Keratinocyte (primary cell): ENCODE measurements around the gene PREB. TPM values are rescaled to one million over a fixed set of nuclear protein-coding genes. Genes with fewer than 3 reads are reported as not detected.
"Not testable (repeated sequence)": the region's sequence is repeated elsewhere in the genome, so short reads cannot be mapped to it uniquely, and the experiment has no call there.

Experiments
- DNase-seq: peaks from one replicate; pipeline ENCODE4 v3.0.0-alpha.2; 2011; ENCODE audit warnings: low read depth, missing footprints, low spot score
- FAIRE-seq: peaks from 2 replicates; lab custom pipeline; 2011; peaks lifted over from hg19 to GRCh38; lab: Jason Lieb, UNC
- H2AFZ ChIP-seq: 2 replicates; pipeline ENCODE4 v1.6.0; 2012; ENCODE audit warnings: low read length, control low read depth, inconsistent platforms; ENCODE audit not compliant: control insufficient read depth
- H3K27ac ChIP-seq: 2 replicates; pipeline ENCODE4 v1.5.1; 2011; ENCODE audit warnings: low read length; ENCODE audit not compliant: control insufficient read depth, insufficient read depth
- H3K27me3 ChIP-seq: 3 replicates; pipeline ENCODE4 v1.6.0; 2011; ENCODE audit warnings: low read length; ENCODE audit not compliant: control insufficient read depth, insufficient read depth; ENCODE audit errors: extremely low read depth
- H3K36me3 ChIP-seq, 2 experiments: 2 replicates in 1 of 2; 3 replicates in 1 of 2; pipeline ENCODE4 v1.5.1; 2011; ENCODE audit warnings: low read length in 2 of 2, mild to moderate bottlenecking in 1 of 2; ENCODE audit not compliant: control insufficient read depth in 2 of 2, insufficient read depth in 2 of 2; ENCODE audit errors: extremely low read depth in 1 of 2
- H3K4me1 ChIP-seq: 3 replicates; pipeline ENCODE4 v1.5.1; 2011; ENCODE audit warnings: low read length; ENCODE audit not compliant: control insufficient read depth, insufficient read depth; ENCODE audit errors: extremely low read depth
- H3K4me2 ChIP-seq: 3 replicates; pipeline ENCODE4 v1.6.0; 2011; ENCODE audit warnings: low read depth, low read length; ENCODE audit not compliant: control insufficient read depth, insufficient read depth; ENCODE audit errors: extremely low read depth
- H3K4me3 ChIP-seq, 3 experiments: fragments of 200-600 bp in 1 of 3; sonication (generic) in 1 of 3; 2 replicates in 2 of 3; 3 replicates in 1 of 3; pipeline ENCODE4 v1.5.1; 2011 to 2016; ENCODE audit warnings: low read length in 3 of 3, mild to moderate bottlenecking in 3 of 3, control low read depth in 2 of 3, inconsistent platforms in 1 of 3, low read depth in 1 of 3, mixed read lengths in 1 of 3, mixed run types in 1 of 3, moderate library complexity in 1 of 3; ENCODE audit not compliant: control insufficient read depth in 2 of 3, insufficient read depth in 2 of 3; ENCODE audit errors: extremely low read depth in 1 of 3
- H3K79me2 ChIP-seq: 2 replicates; pipeline ENCODE4 v1.6.0; 2012; ENCODE audit warnings: low read length; ENCODE audit not compliant: control insufficient read depth, insufficient read depth
- H3K9ac ChIP-seq: 3 replicates; pipeline ENCODE4 v1.6.0; 2011; ENCODE audit warnings: low read length; ENCODE audit not compliant: control insufficient read depth, insufficient read depth; ENCODE audit errors: extremely low read depth
- H3K9me1 ChIP-seq: 3 replicates; pipeline ENCODE4 v1.6.0; 2011; ENCODE audit warnings: low read length; ENCODE audit not compliant: control insufficient read depth, insufficient read depth; ENCODE audit errors: extremely low read depth
- H3K9me3 ChIP-seq: 2 replicates; pipeline ENCODE4 v1.5.1; 2012; ENCODE audit warnings: low read depth, low read length; ENCODE audit not compliant: control insufficient read depth
- H4K20me1 ChIP-seq: 3 replicates; pipeline ENCODE4 v1.6.0; 2011; ENCODE audit warnings: low read length; ENCODE audit not compliant: control insufficient read depth, insufficient read depth; ENCODE audit errors: extremely low read depth
- EZH2 ChIP-seq: IDR thresholded peaks from one replicate; pipeline ENCODE4 v1.6.1; 2012; ENCODE audit warnings: inconsistent platforms, mild to moderate bottlenecking, low read length, moderate library complexity
- dilution Hi-C: fragments of 300-500 bp; cut with MboI; formaldehyde crosslinking; loops from one replicate; pipeline ENCODE4 v1.7.0; 2020; ENCODE audit warnings: low sequenced_read_pairs; ENCODE audit not compliant: extremely low pct_ligation_motif_present
- polyA plus RNA-seq, 5 experiments: library from polyadenylated mRNA; depleted of rRNA in 3 of 5; stranded (reverse) in 3 of 5; stranded (forward) in 1 of 5; unstranded in 1 of 5; fragments of >200 nt; gene quantifications; 1 replicate in 1 of 5; 2 replicates in 3 of 5; 3 replicates in 1 of 5; pipeline versions ENCODE4 v1.2.1 to v1.2.3, GENCODE V29; 2011 to 2012; ENCODE audit warnings: missing spikeins in 2 of 5, low read depth in 1 of 5, low replicate concordance in 1 of 5
- TF ChIP-seq, protein P1 (sequence below), 3 experiments: IDR thresholded peaks in 1 of 3; conservative IDR thresholded peaks in 1 of 3; optimal IDR thresholded peaks in 1 of 3; 2 replicates in 2 of 3; 3 replicates in 1 of 3; pipeline versions ENCODE3 to v1.5.1; 2011; ENCODE audit warnings: low read length in 3 of 3, mild to moderate bottlenecking in 3 of 3, moderate library complexity in 2 of 3, control low read depth in 1 of 3, inconsistent platforms in 1 of 3; ENCODE audit not compliant: insufficient read depth in 2 of 3; ENCODE audit errors: extremely low read depth in 1 of 3

The PREB gene
- polyA plus RNA-seq, 1 donor (not counting 4 experiments of a cell fraction or from before 2014, with no cell fraction given): 48.7 TPM

DNA sequence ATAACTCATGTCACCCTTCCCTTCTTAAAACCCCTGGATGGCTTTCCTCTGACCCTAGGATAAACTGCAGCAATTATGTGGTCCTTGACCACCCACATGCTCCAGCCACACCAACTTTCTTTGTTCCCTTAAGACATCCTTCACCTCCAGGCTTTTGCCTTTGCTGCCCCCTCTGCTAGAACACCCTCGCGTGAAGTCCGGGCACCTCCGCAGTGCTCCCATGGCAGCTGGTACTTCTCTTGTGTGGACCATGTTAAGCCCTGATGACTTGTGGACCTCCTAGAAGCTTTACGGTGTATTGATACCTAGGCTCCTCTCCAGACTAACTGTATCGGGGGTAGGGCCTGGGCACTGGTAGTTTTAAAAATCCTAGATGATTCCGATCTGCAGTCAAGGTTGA, 11.6 kb downstream of the PREB start:
- FAIRE-seq (no peak), DNase-seq (no peak)
- Histone ChIP-seq H3K4me2 (no peak overlapping the region), H3K79me2 (no peaks in the 10 kb centered on the region), H3K27me3 (peaks cover 56% of the 10 kb centered on the region), H3K9me1 (no peaks in the 10 kb centered on the region), H3K36me3 (no peaks in the 10 kb centered on the region), H3K9me3 (no peaks in the 10 kb centered on the region), H2AFZ (no peak overlapping the region), H4K20me1 (no peaks in the 10 kb centered on the region), H3K4me1 (peaks cover 3% of the 10 kb centered on the region), H3K9ac (no peak overlapping the region), H3K27ac (no peak overlapping the region), H3K4me3 (no peak overlapping the region)
- dilution Hi-C loops: no loop called here
- TF ChIP-seq, protein P1, sequence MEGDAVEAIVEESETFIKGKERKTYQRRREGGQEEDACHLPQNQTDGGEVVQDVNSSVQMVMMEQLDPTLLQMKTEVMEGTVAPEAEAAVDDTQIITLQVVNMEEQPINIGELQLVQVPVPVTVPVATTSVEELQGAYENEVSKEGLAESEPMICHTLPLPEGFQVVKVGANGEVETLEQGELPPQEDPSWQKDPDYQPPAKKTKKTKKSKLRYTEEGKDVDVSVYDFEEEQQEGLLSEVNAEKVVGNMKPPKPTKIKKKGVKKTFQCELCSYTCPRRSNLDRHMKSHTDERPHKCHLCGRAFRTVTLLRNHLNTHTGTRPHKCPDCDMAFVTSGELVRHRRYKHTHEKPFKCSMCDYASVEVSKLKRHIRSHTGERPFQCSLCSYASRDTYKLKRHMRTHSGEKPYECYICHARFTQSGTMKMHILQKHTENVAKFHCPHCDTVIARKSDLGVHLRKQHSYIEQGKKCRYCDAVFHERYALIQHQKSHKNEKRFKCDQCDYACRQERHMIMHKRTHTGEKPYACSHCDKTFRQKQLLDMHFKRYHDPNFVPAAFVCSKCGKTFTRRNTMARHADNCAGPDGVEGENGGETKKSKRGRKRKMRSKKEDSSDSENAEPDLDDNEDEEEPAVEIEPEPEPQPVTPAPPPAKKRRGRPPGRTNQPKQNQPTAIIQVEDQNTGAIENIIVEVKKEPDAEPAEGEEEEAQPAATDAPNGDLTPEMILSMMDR (optimal IDR thresholded peaks at IDR 0.05 in 1 of 3, IDR thresholded peaks at IDR 0.05 in 1 of 3, conservative IDR thresholded peaks at IDR 0.05 in 1 of 3; ENCODE audit: extremely low read depth in 1 of 3, insufficient read depth in 2 of 3, low read length in 3 of 3): no peak
- no peak for TF ChIP-seq EZH2

DNA sequence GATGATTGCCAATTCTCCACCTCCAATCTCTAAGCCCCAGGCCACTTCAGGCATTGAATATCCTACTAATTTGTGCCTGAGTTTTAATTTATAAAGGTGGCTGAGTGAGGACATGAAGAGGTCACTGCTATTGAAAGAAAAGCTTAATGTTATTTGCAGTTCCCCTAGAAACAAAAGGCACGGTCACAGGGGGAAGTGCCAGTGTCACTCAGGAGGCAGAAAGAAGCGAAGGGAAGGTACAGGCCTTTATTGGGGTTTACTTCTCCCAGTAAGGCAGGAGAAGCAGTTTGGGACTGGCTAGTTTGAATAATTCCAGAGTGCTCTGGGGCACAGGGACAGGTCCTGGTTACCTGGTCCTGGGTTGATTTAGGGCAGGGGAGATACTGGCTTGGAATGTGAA, 12.5 kb downstream of the PREB start:
- Histone ChIP-seq H3K4me2 (no peak overlapping the region), H3K36me3 (no peaks in the 10 kb centered on the region), H3K9me3 (no peaks in the 10 kb centered on the region), H3K27ac (no peak overlapping the region), H3K4me3 (no peak overlapping the region), H2AFZ (no peak overlapping the region), H3K4me1 (peaks cover 3% of the 10 kb centered on the region), H3K27me3 (peaks cover 63% of the 10 kb centered on the region), H3K79me2 (no peaks in the 10 kb centered on the region), H4K20me1 (no peaks in the 10 kb centered on the region), H3K9ac (no peak overlapping the region), H3K9me1 (no peaks in the 10 kb centered on the region)
- TF ChIP-seq, protein P1 (optimal IDR thresholded peaks at IDR 0.05 in 1 of 3, IDR thresholded peaks at IDR 0.05 in 1 of 3, conservative IDR thresholded peaks at IDR 0.05 in 1 of 3; ENCODE audit: extremely low read depth in 1 of 3, insufficient read depth in 2 of 3, low read length in 3 of 3): no peak
- TF ChIP-seq EZH2: no peak
- DNase-seq (no peak), FAIRE-seq (no peak)
- dilution Hi-C loops: no loop called here

DNA sequence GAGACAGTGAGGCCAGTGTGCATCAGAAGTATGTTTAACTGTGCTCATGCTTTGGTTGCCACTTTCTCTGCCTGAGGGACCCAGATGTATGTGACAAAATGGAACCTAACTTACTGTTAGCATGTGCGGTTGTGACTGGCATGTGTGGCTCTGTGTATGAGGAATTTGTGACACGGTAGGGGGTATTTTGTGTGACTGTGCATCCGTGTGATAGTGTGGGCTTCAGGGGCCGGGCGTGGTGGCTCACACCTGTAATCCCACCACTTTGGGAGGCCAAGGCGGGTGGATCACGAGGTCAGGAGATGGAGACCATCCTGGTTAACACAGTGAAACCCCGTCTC, 15.1 kb downstream of the PREB start:
- H2AFZ ChIP-seq, dilution Hi-C loops, H3K9ac ChIP-seq, FAIRE-seq, H4K20me1 ChIP-seq, H3K4me1 ChIP-seq, H3K79me2 ChIP-seq, H3K27ac ChIP-seq, H3K36me3 ChIP-seq, DNase-seq, H3K9me3 ChIP-seq, H3K9me1 ChIP-seq: not testable (repeated sequence)
- H3K27me3 ChIP-seq: peaks cover 63% of the 10 kb centered on the region
- peak overlapping the region; percentile 65 for H3K4me2 ChIP-seq
- peak overlapping the region in 1 of 3 experiments; percentile 26 for H3K4me3 ChIP-seq
